Heart right ventricle (tissue), 16 donors: ENCODE data around the gene SLC25A42. TPM values are rescaled to one million over a fixed set of nuclear protein-coding genes. Genes with fewer than 3 reads are reported as not detected.

ENCODE experiments used
- ATAC-seq, 8 donors: fragments of 200-7000 bp; cut with Tn5 transposase; one replicate each; pipeline ENCODE4 v1.9.1; 2020; ENCODE audit warnings: mild to moderate bottlenecking in 8 of 8, moderate library complexity in 8 of 8, moderate number of reproducible peaks in 1 of 8
- DNase-seq, 2 donors: peaks; one replicate each; pipeline ENCODE4 v3.0.0-alpha.2; 2020
- H3K27ac ChIP-seq, 10 donors: fragments of 200-600 bp; sonication (generic) in 2 of 10; one replicate each; pipeline versions ENCODE4 v1.5.0 to v1.8.0; 2020 to 2022; ENCODE audit warnings: mild to moderate bottlenecking in 3 of 10
- H3K27me3 ChIP-seq, 7 donors: fragments of 200-600 bp; one replicate each; pipeline ENCODE4 v1.8.0; 2021 to 2022; ENCODE audit warnings: mild to moderate bottlenecking in 2 of 7
- H3K36me3 ChIP-seq, 9 donors: fragments of 200-600 bp; sonication (generic) in 1 of 9; one replicate each; pipeline versions ENCODE4 v1.5.0 to v1.8.0; 2020 to 2022; ENCODE audit warnings: mild to moderate bottlenecking in 2 of 9
- H3K4me1 ChIP-seq, 9 donors: fragments of 200-600 bp; sonication (generic) in 1 of 9; one replicate each; pipeline versions ENCODE4 v1.5.0 to v1.8.0; 2020 to 2022; ENCODE audit warnings: mild to moderate bottlenecking in 4 of 9
- H3K4me3 ChIP-seq, 10 donors: fragments of 200-600 bp; sonication (generic) in 2 of 10; one replicate each; pipeline versions ENCODE4 v1.5.0 to v1.8.0; 2020 to 2022; ENCODE audit warnings: mild to moderate bottlenecking in 7 of 10, moderate library complexity in 2 of 10
- H3K9me3 ChIP-seq, 11 donors: fragments of 200-600 bp in 10 of 11; sonication (generic) in 2 of 11; one replicate each; pipeline versions ENCODE4 v1.5.0 to v1.8.0; 2013 to 2022; ENCODE audit warnings: mild to moderate bottlenecking in 2 of 11, control low read depth in 1 of 11, moderate library complexity in 1 of 11
- WGBS, 2 donors: extraction: QIAGEN DNeasy Blood & Tissue Kit; methylation state at CpG; one replicate each; pipeline ENCODE4 v1.1.7; 2013; ENCODE audit warnings: inconsistent platforms in 1 of 2; 5-methylcytosine and 5-hydroxymethylcytosine counted together
- intact Hi-C, 10 donors: fragments of 100-400 bp; cut with DNase I; formaldehyde crosslinking; loops; one replicate each; pipeline versions ENCODE4 v1.11.1 to v1.14.2; 2022
- polyA plus RNA-seq, 2 donors: library from polyadenylated mRNA; stranded (reverse); fragments of 200-250 nt; gene quantifications; one replicate each; pipeline ENCODE4 v1.2.3, GENCODE V29; 2013
- total RNA-seq, 10 donors: library from RNA; stranded (reverse); fragmentation: NEBNext Ultra II Directional in 3 of 10; extraction: Animal tissue kit (Norgen Biotek cat#: 25700) in 3 of 10; gene quantifications; one replicate each; pipeline versions ENCODE4 v1.2.1 to v1.2.4, GENCODE V29; 2021 to 2023
- TF ChIP-seq, protein P1 (sequence below), 9 donors: fragments of 200-600 bp; sonication (generic) in 2 of 9; IDR thresholded peaks; one replicate each; pipeline versions ENCODE4 v1.5.0 to v1.8.0; 2021 to 2022; ENCODE audit warnings: antibody characterized with exemption in 9 of 9, mild to moderate bottlenecking in 5 of 9, moderate library complexity in 1 of 9
- donor health status: Arrhythmogenic right ventricular cardiomyopathy.
- donor health status: ischemic (EF 13 %, LVEDD 7.1; RV severe dilation, severe dysfunction).
- donor health status: healthy with polysubstance abuse.
- donor health status: DM: no; HTN: yes; CAD: no.
- donor health status: DM: no; HTN: no; CAD: no.
- donor health status: ischemic (EF 25% LVEDD 6.9; RV normal size, moderate dysfunction).
- donor health status: ischemic (EF 25% LVEDD 5.7; RV mildly dilated, moderate dysfunction).
- donor health status: healthy.
- donor health status: DM: yes; HTN: yes; CAD: no.
- donor health status: Ischemic cardiomyopathy.
- donor health status: ischemic (EF 35%, LVEDD 5.7; RV mildly dilated, moderate dysfunction).
- donor health status: nonischemic (EF 11% LVEDD 7.7; RV severe dilation, severe dysfunction).
- donor health status: DM: yes; HTN: yes; CAD: no.
- donor health status: PGD.
- donor health status: ischemic (EF 29% LVEDD 5.4; RV normal size, mild dysfunction).
- donor health status: nonischemic (EF 23%, LVEDD 6.1; RV moderate dilation, normal function).

SLC25A42 gene
- total and polyA plus RNA-seq, 12 donors = 15.7 to 24.1 (median 18.2) TPM

GRCh38 chr19:19071897-19072296 lies 8.1 kb downstream of the SLC25A42 start:
- Histone ChIP-seq H3K36me3 (peaks cover 0 to 12% (median 0%) of the 10 kb centered on the region in 9 donors), H3K27ac (no peak overlapping the region), H3K4me1 (peaks cover 0 to 36% (median 25%) of the 10 kb centered on the region in 9 donors), H3K4me3 (no peak overlapping the region), H3K9me3 (no peaks in the 10 kb centered on the region), H3K27me3 (no peaks in the 10 kb centered on the region)
- DNase-seq (no peak), ATAC-seq (no peak)
- intact Hi-C loops = no loop called here
- 94 to 95% methylated on average over 8 of the region's 8 CpGs for WGBS, 2 donors
- TF ChIP-seq, protein P1, sequence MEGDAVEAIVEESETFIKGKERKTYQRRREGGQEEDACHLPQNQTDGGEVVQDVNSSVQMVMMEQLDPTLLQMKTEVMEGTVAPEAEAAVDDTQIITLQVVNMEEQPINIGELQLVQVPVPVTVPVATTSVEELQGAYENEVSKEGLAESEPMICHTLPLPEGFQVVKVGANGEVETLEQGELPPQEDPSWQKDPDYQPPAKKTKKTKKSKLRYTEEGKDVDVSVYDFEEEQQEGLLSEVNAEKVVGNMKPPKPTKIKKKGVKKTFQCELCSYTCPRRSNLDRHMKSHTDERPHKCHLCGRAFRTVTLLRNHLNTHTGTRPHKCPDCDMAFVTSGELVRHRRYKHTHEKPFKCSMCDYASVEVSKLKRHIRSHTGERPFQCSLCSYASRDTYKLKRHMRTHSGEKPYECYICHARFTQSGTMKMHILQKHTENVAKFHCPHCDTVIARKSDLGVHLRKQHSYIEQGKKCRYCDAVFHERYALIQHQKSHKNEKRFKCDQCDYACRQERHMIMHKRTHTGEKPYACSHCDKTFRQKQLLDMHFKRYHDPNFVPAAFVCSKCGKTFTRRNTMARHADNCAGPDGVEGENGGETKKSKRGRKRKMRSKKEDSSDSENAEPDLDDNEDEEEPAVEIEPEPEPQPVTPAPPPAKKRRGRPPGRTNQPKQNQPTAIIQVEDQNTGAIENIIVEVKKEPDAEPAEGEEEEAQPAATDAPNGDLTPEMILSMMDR (IDR thresholded peaks at IDR 0.05) = no peak

DNA sequence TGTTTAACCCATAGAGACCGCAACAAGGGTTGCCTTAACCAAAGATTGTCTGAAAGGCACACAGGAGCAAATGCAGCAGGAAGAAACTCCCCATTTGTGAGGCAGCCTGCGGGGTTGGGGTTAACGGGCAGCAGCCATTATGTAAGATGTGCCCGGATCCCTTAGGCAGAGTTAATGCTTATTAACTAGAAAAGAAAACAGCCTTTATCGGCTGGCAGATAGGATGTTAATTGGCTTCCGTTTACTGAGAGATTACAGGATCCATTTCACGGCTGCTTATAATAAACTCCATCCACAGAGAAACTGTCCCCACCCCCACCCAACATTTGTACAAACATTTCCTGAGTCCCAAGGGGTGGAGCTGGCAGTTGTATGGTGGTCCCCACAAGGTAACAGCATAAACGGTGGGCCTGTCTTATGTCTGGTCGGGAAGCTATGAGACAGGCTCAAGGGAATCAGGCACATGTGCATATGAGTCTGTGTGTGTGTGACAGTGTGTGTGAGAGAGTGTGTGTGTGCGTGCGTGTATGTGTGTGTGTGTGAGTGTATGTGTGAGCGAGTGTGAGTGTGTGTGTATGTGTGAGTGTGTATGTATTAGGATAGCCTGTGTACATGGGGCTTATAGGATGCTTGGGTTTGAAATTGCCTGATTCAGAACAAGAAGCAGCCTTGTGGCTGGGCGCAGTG lies 10.5 kb downstream of the SLC25A42 start:
- Histone ChIP-seq H3K36me3 (peaks cover 0 to 19% (median 0%) of the 10 kb centered on the region in 9 donors), H3K9me3 (no peaks in the 10 kb centered on the region), H3K27me3 (no peaks in the 10 kb centered on the region), H3K4me3 (no peak overlapping the region), H3K27ac (no peak overlapping the region), H3K4me1 (peaks cover 0 to 11% (median 4%) of the 10 kb centered on the region in 9 donors)
- no peak for DNase-seq
- intact Hi-C loops = no loop called here
- TF ChIP-seq, protein P1 (IDR thresholded peaks at IDR 0.05) = no peak
- WGBS, 2 donors = 68% methylated on average over 13 of the region's 13 CpGs
- no peak for ATAC-seq

DNA sequence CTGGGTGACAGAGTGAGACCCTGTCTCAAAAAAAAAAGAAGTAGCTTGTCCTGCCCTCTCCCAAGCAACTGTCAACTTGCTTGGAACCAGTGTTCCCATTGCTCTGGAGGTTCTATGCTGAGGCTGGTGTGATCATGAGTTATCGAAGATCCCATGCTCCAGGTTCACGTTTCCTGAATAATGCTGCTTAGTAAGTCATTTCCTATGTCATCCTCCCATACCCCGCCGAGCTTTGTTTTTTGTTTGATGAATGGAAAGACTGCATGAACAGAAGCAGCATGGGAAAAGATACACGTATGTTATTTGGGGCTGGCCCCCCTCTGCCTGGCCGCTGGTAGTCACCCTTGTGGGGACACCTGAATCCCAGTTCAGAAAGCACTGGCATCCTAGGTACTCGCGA lies 11.3 kb downstream of the SLC25A42 start:
- DNase-seq (no peak), ATAC-seq (no peak)
- no peaks in the 10 kb centered on the region for H3K9me3 ChIP-seq
- H3K36me3 ChIP-seq = peaks cover 0 to 19% (median 0%) of the 10 kb centered on the region in 9 donors
- TF ChIP-seq, protein P1 (IDR thresholded peaks at IDR 0.05) = no peak
- peaks cover 0 to 7% (median 0%) of the 10 kb centered on the region in 9 donors for H3K4me1 ChIP-seq
- WGBS, 2 donors = 84 to 94% methylated on average over 8 of the region's 8 CpGs
- intact Hi-C loops = no loop called here
- no peaks in the 10 kb centered on the region for H3K27me3 ChIP-seq
- no peak overlapping the region for H3K27ac ChIP-seq
- H3K4me3 ChIP-seq = no peak overlapping the region

DNA sequence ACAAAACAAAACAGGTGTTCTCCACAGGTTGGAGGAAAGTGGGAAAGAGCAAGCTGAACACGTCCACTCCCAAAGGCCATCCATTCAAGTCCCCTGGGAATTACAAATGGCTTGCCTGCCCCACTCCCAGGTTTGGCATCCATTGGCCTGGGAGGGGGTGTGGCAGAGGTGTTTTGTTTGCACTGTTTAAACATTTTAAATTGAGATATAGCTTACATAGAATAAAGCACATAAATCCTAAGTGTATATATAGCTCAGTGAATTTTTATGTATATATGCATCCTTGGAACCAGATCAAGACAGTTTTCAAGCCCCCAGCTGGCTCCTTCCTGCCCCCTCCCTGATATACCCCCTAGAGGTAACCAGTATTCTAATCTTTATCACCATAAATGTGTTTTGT lies 12.7 kb downstream of the SLC25A42 start:
- DNase-seq (no peak), ATAC-seq (no peak)
- Histone ChIP-seq H3K36me3 (peaks cover 0 to 19% (median 0%) of the 10 kb centered on the region in 9 donors), H3K4me3 (no peak overlapping the region), H3K9me3 (no peaks in the 10 kb centered on the region), H3K27me3 (no peaks in the 10 kb centered on the region), H3K27ac (no peak overlapping the region), H3K4me1 (peaks cover 0 to 7% (median 0%) of the 10 kb centered on the region in 9 donors)
- WGBS, 2 donors = 80 to 81% methylated on average over 1 of the region's 1 CpG
- TF ChIP-seq, protein P1 (IDR thresholded peaks at IDR 0.05) = no peak
- intact Hi-C loops = no loop called here
